AG08396 (cell line): ENCODE measurements around the gene CLIP2.
"Not testable (repeated sequence)": the region's sequence is repeated elsewhere in the genome, so short reads cannot be mapped to it uniquely, and the experiment has no call there.

ENCODE experiments used
- DNase-seq: peaks from one replicate; pipeline ENCODE4 v3.0.0; 2012; ENCODE audit warnings: low spot score, mixed read lengths

CLIP2 gene

GRCh38 chr7:74289018-74289658 lies at the start of gene CLIP2:
Gene CLIP2, plus strand, starts transcription at chr7:74289407. Its CDS starts 28,140 bp downstream, at chr7:74317547.
- DNase-seq, result peak; percentile 95

DNA sequence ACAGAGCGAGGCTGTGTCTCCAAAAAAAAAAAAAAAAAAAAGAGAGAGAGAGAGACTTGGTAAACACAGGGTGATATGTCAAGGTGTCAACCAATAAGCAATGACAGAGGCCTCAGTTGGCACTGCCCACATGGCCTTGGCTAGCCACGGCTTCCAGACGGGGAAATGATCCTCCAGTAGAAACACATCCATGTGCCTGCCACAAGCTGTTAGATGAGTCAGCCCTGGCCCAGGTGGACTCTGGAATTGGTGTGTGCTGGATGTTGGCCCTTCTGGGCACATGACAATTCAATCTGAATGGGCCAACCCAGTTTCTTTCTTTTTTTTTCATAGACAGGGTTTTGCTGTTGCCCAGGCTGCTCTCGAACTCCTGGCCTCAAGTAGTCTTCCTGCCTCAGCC lies 48.7 kb upstream of the CLIP2 start:
- DNase-seq, result no peak

DNA sequence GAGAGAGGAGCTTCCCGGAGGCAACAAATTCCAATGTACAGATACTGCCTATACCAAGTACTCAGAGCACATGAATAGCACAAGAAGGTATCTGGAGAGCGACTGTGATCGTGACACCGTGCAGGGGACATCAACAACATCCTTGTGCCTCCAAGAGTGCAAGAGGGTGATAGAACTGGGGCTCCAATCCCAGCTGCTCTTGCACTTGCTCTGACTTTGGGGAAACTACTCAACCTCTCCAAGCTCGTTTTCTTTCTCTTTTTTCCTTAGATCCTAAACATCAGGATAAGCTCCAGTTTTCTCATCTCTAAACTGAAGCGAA lies 47.1 kb upstream of the CLIP2 start:
- no peak for DNase-seq

DNA sequence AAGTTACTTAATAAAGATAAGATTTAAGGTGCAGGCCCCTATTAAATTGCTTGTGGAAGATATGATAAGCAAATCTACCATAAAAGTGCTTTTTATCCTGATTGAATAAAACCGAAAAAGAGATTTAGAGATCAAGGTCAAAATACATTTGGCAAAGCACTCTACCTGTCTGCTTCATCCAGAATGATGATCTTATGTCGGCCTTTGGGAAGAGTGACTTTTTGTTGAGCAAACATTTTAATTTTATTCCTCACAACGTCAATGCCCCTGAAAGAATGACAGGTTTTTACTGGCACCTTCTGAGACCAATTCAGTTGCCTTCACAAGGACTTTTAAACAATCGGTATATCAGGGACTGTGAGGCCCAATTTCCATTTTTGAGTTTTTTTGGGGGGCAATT lies 42.7 kb upstream of the CLIP2 start:
- no peak for DNase-seq

GRCh38 chr7:74248156-74248555 lies 41.1 kb upstream of the CLIP2 start:
- no peak for DNase-seq

- not testable (repeated sequence) for DNase-seq
These were observed 40.1 kb upstream of the CLIP2 start for GRCh38 chr7:74249058-74249457.

DNA sequence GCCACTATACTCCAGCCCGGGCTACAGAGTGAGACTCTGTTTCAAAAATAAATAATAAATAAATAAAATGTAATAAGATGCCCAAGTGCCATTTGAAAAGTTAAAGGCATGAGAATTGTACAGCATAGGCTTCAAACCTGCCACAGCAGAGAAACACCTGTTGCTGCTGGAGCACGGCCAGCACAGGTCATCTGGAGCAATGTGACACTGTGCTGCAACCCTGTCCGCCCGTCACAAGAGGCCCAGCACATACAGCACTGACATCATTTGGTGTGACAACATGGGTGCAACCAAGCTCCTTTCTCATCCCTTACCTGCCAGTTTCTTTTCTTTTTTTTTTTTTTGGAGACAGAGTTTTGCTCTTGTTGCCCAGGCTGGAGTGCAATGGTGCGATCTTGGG lies 36.3 kb upstream of the CLIP2 start:
- no peak for DNase-seq

- DNase-seq, result no peak
These were observed 35.9 kb upstream of the CLIP2 start for GRCh38 chr7:74253331-74253730.

DNA sequence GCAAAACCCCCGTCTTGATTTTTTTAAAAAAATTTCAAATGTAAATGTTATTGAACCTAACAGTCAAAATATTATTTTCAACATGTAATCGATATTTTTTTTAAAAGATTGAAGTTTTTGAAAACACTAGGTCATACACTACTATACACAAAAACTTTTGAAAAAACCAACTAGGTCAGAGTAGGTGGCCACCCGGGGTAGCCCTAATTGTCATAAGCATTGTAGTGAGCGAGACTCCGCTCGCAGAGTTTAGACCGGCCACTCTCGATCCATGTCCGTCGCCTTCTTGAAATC lies 35.4 kb upstream of the CLIP2 start:
- DNase-seq, result no peak

GRCh38 chr7:74254129-74254857 lies 34.9 kb upstream of the CLIP2 start, which contains the start of gene RFC2:
Gene RFC2, minus strand, starts transcription at chr7:74254399. Its CDS starts 16 bp downstream, at chr7:74254383.
- DNase-seq, result peak; percentile 99

GRCh38 chr7:74254858-74255379 lies 34.3 kb upstream of the CLIP2 start:
- DNase-seq, result no peak

- DNase-seq, result not testable (repeated sequence)
These were observed 33.7 kb upstream of the CLIP2 start for GRCh38 chr7:74255461-74255860.

DNA sequence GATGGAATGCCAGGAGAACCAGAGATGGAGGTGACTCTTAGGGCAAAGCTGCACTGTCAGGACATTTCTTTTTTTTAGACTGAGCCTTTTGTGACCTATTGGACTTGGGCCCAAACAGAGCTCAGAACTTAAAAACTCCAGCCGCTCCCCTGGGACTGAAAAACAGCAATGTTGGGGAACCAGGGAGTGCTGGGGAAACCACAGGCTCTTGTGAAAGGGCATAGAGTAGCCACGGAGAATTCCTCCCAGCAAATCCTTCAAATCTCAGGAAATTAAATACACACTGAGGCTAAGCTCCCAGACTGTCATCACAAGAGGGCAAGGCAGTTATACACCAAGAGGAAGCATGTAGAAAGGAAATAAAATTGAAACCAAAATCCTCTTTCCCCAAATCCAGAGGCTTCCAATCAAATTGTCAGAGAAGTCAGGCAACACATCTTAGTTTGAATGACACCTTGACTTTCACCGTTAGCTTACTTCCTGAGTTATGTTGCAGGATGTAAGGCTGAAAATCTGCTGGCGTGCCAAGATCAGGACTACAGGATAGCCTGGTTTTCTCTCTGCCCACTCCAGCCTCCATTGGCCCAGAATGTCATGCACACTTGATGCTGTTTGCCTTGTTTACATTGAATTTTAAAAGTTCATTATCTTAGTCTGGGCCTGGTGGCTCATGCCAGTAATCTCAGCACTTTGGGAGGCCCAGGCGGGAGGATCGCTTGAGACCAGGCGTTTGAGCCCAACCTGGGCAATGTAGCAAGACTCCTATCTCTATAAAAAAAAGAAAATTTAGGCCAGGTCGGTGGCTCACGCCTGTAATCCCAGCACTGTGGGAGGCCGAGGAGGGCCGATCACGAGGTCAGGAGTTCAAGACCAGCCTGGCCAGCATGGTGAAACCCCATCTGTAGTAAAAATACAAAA lies 32.5 kb upstream of the CLIP2 start:
- DNase-seq, result no peak

DNA sequence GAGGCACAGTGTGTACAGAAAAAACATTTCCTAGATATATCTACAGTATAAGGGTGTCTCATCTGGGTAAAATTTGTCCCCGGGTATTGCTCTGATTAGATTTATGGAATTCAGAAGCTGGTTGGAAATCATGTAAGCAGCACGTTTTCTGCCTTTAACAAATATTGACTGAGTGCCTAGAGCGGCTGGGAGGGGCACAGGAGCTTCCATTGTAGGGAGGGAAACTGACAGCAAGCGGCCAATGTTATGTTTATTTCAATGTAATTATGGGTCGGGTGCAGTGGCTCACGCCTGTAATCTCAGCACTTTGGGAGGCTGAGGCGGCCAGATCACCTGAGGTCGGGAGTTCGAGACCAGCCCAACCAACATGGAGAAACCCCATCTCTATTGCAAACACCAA lies 30.6 kb upstream of the CLIP2 start:
- no peak for DNase-seq

GRCh38 chr7:74262639-74263398 lies 26.4 kb upstream of the CLIP2 start:
- no peak for DNase-seq

DNA sequence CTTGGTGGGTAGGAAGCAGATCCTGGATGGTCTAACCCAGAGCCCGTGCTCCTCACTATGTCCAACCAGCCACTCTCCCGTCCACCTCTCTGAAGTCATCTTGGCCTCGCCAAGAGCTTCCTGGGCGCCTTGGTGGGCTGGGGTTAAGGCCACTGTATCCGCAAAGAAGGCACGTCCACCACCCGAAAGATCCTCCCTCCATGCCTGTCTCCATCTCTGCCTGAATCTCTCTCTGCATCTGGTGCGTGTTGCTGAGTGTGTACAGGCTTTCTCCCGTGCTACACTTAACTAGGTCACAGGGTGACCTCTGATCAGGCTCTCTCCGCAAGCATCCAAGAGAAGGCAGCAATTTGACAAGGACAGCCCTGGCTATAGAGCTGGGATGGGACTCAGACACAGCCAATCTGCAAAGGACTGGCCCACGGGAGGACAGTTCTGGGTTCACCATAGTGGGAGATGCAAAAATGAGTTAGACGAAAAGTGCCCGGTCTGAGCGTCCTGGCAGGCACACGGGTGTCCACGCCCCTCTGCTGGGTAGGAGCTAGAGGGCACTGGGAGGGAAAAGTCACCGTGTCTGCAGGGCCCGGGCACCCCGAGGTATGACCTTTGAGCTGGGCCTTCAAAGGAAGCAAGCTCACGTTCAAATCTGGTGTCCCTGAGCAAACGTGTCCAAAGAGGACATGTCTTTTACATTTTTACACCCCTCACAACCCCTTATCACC lies 25.6 kb upstream of the CLIP2 start:
- DNase-seq, result no peak

DNA sequence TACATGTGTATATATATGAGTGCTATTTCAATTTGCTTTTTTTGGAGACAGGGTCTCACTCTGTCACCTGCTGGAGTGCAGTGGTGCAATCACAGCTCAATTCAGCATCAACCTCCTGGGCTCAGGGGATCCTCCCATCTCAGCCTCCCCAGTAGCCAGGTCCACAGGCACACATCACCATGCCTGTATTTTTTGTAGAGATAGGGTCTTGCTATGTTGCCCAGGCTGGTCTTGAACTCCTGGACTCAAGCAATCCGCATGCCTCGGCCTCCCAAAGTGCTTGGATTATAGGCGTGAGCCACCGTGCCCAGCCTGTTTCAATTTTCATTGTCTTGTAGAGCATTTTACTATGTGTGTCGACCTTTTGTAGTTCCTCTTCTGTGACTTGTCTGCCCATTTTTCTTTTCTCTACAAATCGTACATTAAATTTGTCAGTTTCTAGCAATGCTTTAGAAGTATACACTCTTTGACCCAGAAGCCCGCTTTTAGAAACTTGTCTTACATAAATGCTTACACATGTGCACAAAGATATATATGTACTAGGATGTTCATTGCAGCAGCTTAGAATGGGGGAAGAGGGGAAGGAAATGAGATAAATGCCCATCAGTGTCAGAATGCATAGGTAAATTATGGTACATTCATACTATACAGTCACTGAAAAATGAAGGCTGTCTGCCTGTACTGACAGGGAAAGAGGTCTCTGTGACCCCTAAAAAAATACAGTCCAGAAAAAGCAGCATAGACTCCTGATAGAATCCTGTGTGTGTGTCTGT lies 22.8 kb upstream of the CLIP2 start:
- DNase-seq, result no peak

GRCh38 chr7:74267756-74268565 lies 21.2 kb upstream of the CLIP2 start:
- DNase-seq, result no peak

DNA sequence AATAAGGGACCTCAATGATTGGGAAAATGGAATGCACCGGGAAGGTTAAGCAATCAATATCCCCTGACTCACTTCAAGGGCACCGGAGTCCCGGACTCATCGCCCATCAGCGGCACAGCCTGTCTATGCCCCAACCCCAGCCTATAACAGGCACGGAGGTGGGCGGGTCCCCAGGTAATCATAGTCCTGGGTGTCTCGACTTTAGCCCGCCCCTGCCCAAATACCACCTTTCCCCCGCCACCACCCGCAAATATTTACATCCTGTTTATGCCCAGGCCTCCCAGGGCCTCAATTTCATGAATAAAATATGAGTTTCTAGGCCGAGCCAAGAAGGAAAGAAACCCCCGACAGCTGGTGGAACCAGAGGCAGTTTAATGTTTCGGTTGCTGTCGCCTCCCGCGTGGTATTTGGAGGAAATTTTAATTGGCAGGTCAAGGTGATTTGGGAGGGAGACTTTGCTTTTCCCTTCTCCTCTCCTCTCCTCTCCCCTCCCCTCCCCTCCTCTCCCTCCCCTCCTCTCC lies 19.4 kb upstream of the CLIP2 start:
- DNase-seq, result peak; percentile 57
